HG02870 (cell line): Measurements from ENCODE around the gene FAM234A.
"Not testable (repeated sequence)": the region's sequence is repeated elsewhere in the genome, so short reads cannot be mapped to it uniquely, and the experiment has no call there.

Experiments used
- ATAC-seq: cut with Tn5 transposase; IDR thresholded peaks from one replicate; pipeline ENCODE4 v1.9.1; 2021; ENCODE audit warnings: mild to moderate bottlenecking, moderate library complexity; ENCODE audit not compliant: unreplicated experiment

The FAM234A gene

GRCh38 chr16:230351-230750 is 4.3 kb upstream of the FAM234A start:
- ATAC-seq, result not testable (repeated sequence)

GRCh38 chr16:230949-231348 is 3.7 kb upstream of the FAM234A start:
- no peak for ATAC-seq

- no peak for ATAC-seq
These were observed 5.3 kb downstream of the FAM234A start for GRCh38 chr16:239948-240277.

GRCh38 chr16:240559-240958 is 5.9 kb downstream of the FAM234A start:
- no peak for ATAC-seq

- no peak for ATAC-seq
These were observed 7.7 kb downstream of the FAM234A start for GRCh38 chr16:242281-242680.

- ATAC-seq, result no peak
These were observed 8.7 kb downstream of the FAM234A start for GRCh38 chr16:243348-243747.

GRCh38 chr16:245105-245504 is 10.5 kb downstream of the FAM234A start:
- no peak for ATAC-seq

GRCh38 chr16:247027-247426 is 12.4 kb downstream of the FAM234A start:
- ATAC-seq, result no peak

GRCh38 chr16:249431-249830 is 14.8 kb downstream of the FAM234A start:
- no peak for ATAC-seq

- ATAC-seq, result no peak
These were observed 18.0 kb downstream of the FAM234A start for GRCh38 chr16:252366-253337.

- ATAC-seq, result no peak
These were observed 19.2 kb downstream of the FAM234A start for GRCh38 chr16:253833-254232.

- ATAC-seq, result no peak
These were observed 19.8 kb downstream of the FAM234A start for GRCh38 chr16:254461-254860.

- no peak for ATAC-seq
These were observed 20.6 kb downstream of the FAM234A start for GRCh38 chr16:255183-255582.

- not testable (repeated sequence) for ATAC-seq
These were observed 23.5 kb downstream of the FAM234A start for GRCh38 chr16:258091-258490.

- no peak for ATAC-seq
These were observed 24.6 kb downstream of the FAM234A start for GRCh38 chr16:259226-259625.

GRCh38 chr16:259814-260253 is 25.2 kb downstream of the FAM234A start:
- ATAC-seq, result no peak

GRCh38 chr16:260326-260725 is 25.7 kb downstream of the FAM234A start:
- no peak for ATAC-seq

GRCh38 chr16:261031-261691 is 26.5 kb downstream of the FAM234A start:
- ATAC-seq, result no peak

- no peak for ATAC-seq
These were observed 27.6 kb downstream of the FAM234A start for GRCh38 chr16:262121-262745.

GRCh38 chr16:263182-263774 is 28.7 kb downstream of the FAM234A start:
- ATAC-seq, result no peak

GRCh38 chr16:263944-264343 is 29.3 kb downstream of the FAM234A start:
- no peak for ATAC-seq
